Kidney (tissue), 14 donors: Measurements from ENCODE around the gene CELA1. TPM values are rescaled to one million over a fixed set of nuclear protein-coding genes. Genes with fewer than 3 reads are reported as not detected.

Experiments used
- DNase-seq, 5 donors: peaks; one replicate each; pipeline ENCODE4 v3.0.0-alpha.2; 2013 to 2020
- FAIRE-seq: peaks from 2 replicates; lab custom pipeline; 2012; peaks lifted over from hg19 to GRCh38; lab: Jason Lieb, UNC
- H3K27ac ChIP-seq, 2 donors: one replicate each; pipeline ENCODE4 v1.7.0; 2013; ENCODE audit warnings: low read depth in 2 of 2, low read length in 2 of 2, inconsistent platforms in 1 of 2
- H3K27me3 ChIP-seq: one replicate; pipeline ENCODE4 v1.7.1; 2013; ENCODE audit warnings: low read length, inconsistent platforms; ENCODE audit not compliant: control insufficient read depth, insufficient read depth
- H3K36me3 ChIP-seq, 3 donors: one replicate each; pipeline versions ENCODE4 v1.7.0 to v1.7.1; 2013; ENCODE audit warnings: low read length in 3 of 3, control low read depth in 1 of 3, inconsistent platforms in 1 of 3; ENCODE audit not compliant: insufficient read depth in 3 of 3, control insufficient read depth in 2 of 3
- H3K4me1 ChIP-seq, 3 donors: one replicate each; pipeline versions ENCODE4 v1.7.0 to v1.7.1; 2013; ENCODE audit warnings: low read length in 3 of 3, inconsistent platforms in 1 of 3, low read depth in 1 of 3; ENCODE audit not compliant: control insufficient read depth in 2 of 3, insufficient read depth in 2 of 3
- H3K4me3 ChIP-seq, 3 donors: one replicate each; pipeline versions ENCODE4 v1.7.0 to v1.8.1; 2013; ENCODE audit warnings: low read length in 3 of 3, control low read depth in 1 of 3, inconsistent platforms in 1 of 3
- H3K9ac ChIP-seq, 3 donors: one replicate each; pipeline versions ENCODE4 v1.7.0 to v1.7.1; 2013; ENCODE audit warnings: low read length in 3 of 3, control low read depth in 1 of 3, inconsistent platforms in 1 of 3
- H3K9me3 ChIP-seq, 3 donors: one replicate each; pipeline versions ENCODE4 v1.7.0 to v1.7.1; 2013; ENCODE audit warnings: low read length in 3 of 3, control low read depth in 1 of 3, inconsistent platforms in 1 of 3; ENCODE audit not compliant: control insufficient read depth in 2 of 3, insufficient read depth in 1 of 3
- intact Hi-C: fragments of 100-400 bp; cut with DNase I; formaldehyde crosslinking; loops from one replicate; pipeline ENCODE4 v1.11.1; 2022
- polyA plus RNA-seq: library from polyadenylated mRNA; stranded (reverse); fragments of 350-450 nt; fragmentation: Illumina TruSeq; extraction: RNeasy Lipid Tissue Mini Kit (QIAGEN cat#74804); gene quantifications from one replicate; pipeline ENCODE4 v1.2.3, GENCODE V29; 2014; ENCODE audit warnings: low read depth, low replicate concordance; ENCODE audit not compliant: insufficient read depth
- total RNA-seq: library from RNA; stranded (reverse); fragmentation: NEBNext Ultra II Directional; extraction: Animal tissue kit (Norgen Biotek cat#: 25700); gene quantifications from one replicate; pipeline ENCODE4 v1.2.1, GENCODE V29; 2021
- TF ChIP-seq, protein P1 (sequence below): IDR thresholded peaks from 3 replicates; pipeline ENCODE4 v1.5.1; 2012; ENCODE audit warnings: mild to moderate bottlenecking, moderate library complexity, borderline replicate concordance; ENCODE audit not compliant: insufficient read depth; ENCODE audit errors: extremely low read depth
- donor health status: control.
- donor health status: control.
- donor health status: control.
- donor health status: control.
- donor health status: control.
- donor health status: DM: yes; HTN: yes; CAD: no.
- donor health status: Normal renal cell carcinoma (clear cell type).

CELA1 gene
- total and polyA plus RNA-seq, 2 donors from 2014 or later = not detected

DNA sequence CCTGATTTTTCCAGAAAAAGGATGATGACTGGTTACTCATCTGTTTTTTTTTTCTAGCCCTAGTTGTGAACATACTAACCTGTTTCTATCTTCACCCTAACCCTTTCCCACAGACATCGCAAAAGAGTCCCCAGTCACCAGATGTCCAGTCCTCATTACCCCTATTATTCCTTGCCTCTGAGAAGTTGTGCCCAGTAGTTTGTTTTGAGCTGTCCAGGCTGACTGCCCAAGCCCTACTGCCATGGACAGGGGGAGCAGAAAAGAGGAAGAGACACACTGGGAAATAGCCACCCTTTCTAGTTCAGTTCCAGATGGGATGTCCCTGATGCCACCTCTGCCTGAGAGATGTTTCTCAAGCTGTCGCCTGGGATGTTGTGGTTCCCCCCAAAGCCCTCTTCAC, 13.8 kb upstream of the CELA1 start:
- peaks cover 0 to 4% (median 0%) of the 10 kb centered on the region in 3 donors for H3K4me1 ChIP-seq
- DNase-seq = no peak
- H3K27ac ChIP-seq = no peak overlapping the region
- no peak overlapping the region for H3K9ac ChIP-seq
- H3K4me3 ChIP-seq = no peak overlapping the region
- intact Hi-C loops = no loop called here
- no peaks in the 10 kb centered on the region for H3K9me3 ChIP-seq
- FAIRE-seq = no peak
- TF ChIP-seq, protein P1, sequence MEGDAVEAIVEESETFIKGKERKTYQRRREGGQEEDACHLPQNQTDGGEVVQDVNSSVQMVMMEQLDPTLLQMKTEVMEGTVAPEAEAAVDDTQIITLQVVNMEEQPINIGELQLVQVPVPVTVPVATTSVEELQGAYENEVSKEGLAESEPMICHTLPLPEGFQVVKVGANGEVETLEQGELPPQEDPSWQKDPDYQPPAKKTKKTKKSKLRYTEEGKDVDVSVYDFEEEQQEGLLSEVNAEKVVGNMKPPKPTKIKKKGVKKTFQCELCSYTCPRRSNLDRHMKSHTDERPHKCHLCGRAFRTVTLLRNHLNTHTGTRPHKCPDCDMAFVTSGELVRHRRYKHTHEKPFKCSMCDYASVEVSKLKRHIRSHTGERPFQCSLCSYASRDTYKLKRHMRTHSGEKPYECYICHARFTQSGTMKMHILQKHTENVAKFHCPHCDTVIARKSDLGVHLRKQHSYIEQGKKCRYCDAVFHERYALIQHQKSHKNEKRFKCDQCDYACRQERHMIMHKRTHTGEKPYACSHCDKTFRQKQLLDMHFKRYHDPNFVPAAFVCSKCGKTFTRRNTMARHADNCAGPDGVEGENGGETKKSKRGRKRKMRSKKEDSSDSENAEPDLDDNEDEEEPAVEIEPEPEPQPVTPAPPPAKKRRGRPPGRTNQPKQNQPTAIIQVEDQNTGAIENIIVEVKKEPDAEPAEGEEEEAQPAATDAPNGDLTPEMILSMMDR = no peak
- no peaks in the 10 kb centered on the region for H3K27me3 ChIP-seq
- no peaks in the 10 kb centered on the region for H3K36me3 ChIP-seq

DNA sequence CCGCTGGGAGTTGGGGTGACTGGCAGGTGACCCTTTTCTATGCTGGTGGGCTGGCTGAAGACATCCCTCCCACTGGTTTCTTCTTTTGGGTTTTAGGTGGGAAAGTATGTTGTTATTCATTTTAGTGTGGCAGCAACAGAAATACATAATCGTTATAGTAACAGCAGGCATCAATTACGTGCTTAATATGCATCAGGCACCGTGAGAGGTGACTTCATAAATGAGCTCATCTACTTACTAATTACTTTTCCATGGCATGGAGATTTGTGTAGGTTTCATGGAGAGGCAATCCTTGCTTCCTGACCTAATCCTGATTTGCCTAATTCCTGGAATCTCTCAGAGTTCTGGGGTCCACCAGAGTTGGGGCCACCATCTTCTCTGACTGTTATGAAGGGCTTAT, 13.4 kb upstream of the CELA1 start:
- FAIRE-seq (no peak), DNase-seq (no peak)
- peaks cover 0 to 4% (median 0%) of the 10 kb centered on the region in 3 donors for H3K4me1 ChIP-seq
- no peaks in the 10 kb centered on the region for H3K27me3 ChIP-seq
- TF ChIP-seq, protein P1 = no peak
- H3K27ac ChIP-seq = no peak overlapping the region
- H3K9ac ChIP-seq = no peak overlapping the region
- intact Hi-C loops = no loop called here
- H3K4me3 ChIP-seq = no peak overlapping the region
- H3K36me3 ChIP-seq = no peaks in the 10 kb centered on the region
- no peaks in the 10 kb centered on the region for H3K9me3 ChIP-seq

DNA sequence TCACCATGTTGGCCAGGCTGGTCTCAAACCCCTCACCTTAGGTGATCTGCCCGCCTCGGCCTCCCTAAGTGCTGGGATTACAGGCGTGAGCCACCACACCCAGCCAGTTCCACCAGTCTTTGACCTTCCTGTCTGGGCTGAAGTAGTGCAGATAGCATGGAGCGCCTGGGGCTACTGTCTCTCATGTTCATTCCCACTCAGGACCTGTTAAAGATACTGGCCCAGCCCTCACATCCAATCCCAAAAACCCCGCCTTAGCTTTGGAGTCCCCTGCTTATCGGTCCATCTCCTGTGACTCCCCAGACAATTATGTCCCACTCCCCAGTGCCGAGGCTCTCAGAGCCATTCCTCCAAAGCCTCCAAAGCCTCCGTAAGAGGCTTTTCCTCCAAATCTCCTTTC, 12.0 kb upstream of the CELA1 start:
- Histone ChIP-seq H3K9me3 (no peaks in the 10 kb centered on the region), H3K9ac (no peak overlapping the region), H3K4me1 (peaks cover 0 to under 1% (median 0%) of the 10 kb centered on the region in 3 donors), H3K27me3 (no peaks in the 10 kb centered on the region), H3K27ac (no peak overlapping the region), H3K4me3 (no peak overlapping the region), H3K36me3 (no peaks in the 10 kb centered on the region)
- TF ChIP-seq, protein P1 = no peak
- FAIRE-seq (no peak), DNase-seq (no peak)
- intact Hi-C loops = no loop called here
